SK-N-SH (cell line): ENCODE results near the gene CDS2. TPM values are rescaled to one million over a fixed set of nuclear protein-coding genes. Genes with fewer than 3 reads are reported as not detected.

Experiments used
- CTCF ChIA-PET: fragments of 300-600, 350-600 bp; formaldehyde crosslinking; extraction: SDS; loops from one replicate; lab custom pipeline; 2021; lab: Yijun Ruan, JAX
- POLR2A ChIA-PET: fragments of 350-600 bp; sonication (Branson Sonifier 250); formaldehyde crosslinking; extraction: SDS; loops from one replicate; lab custom pipeline; 2020; ENCODE audit warnings: antibody characterized with exemption, inconsistent platforms; lab: Yijun Ruan, JAX
- DNase-seq: peaks from one replicate; pipeline ENCODE4 v3.0.0; 2012
- H2AFZ ChIP-seq: fragments of 200-600 bp; sonication (generic); 2 replicates; pipeline ENCODE4 v1.8.1; 2016; ENCODE audit warnings: antibody characterized with exemption, mild to moderate bottlenecking, low read depth
- H3F3A ChIP-seq: fragments of 200-600 bp; sonication (generic); replicated peaks from 2 replicates; pipeline ENCODE3; 2016; ENCODE audit warnings: antibody characterized with exemption, mild to moderate bottlenecking; ENCODE audit not compliant: insufficient read depth
- H3K27ac ChIP-seq, 2 experiments: fragments of 200-500 bp in 1 of 2; fragments of 200-600 bp in 1 of 2; sonication (Bioruptor generic) in 1 of 2; sonication (generic), shearing (Covaris generic) in 1 of 2; 2 replicates each; pipeline versions ENCODE4 v1.5.1 to v1.6.1; 2014 to 2016; ENCODE audit warnings: low read depth in 2 of 2, inconsistent platforms in 1 of 2, low read length in 1 of 2, mild to moderate bottlenecking in 1 of 2, mixed read lengths in 1 of 2
- H3K27me3 ChIP-seq: fragments of 200-600 bp; sonication (generic), shearing (Covaris generic); 2 replicates; pipeline ENCODE4 v1.6.1; 2016; ENCODE audit warnings: mixed run types; ENCODE audit not compliant: insufficient read depth
- H3K36me3 ChIP-seq, 2 experiments: fragments of 200-500 bp in 1 of 2; fragments of 200-600 bp in 1 of 2; sonication (Bioruptor generic) in 1 of 2; sonication (generic) in 1 of 2; replicated peaks in 1 of 2; 2 replicates each; pipeline versions ENCODE3 to v1.5.1; 2014 to 2016; ENCODE audit warnings: low read length in 1 of 2, mild to moderate bottlenecking in 1 of 2; ENCODE audit not compliant: insufficient read depth in 2 of 2, control insufficient read depth in 1 of 2
- H3K4me1 ChIP-seq, 2 experiments: fragments of 200-500 bp in 1 of 2; fragments of 200-600 bp in 1 of 2; sonication (Bioruptor generic) in 1 of 2; sonication (generic), shearing (Covaris generic) in 1 of 2; 2 replicates each; pipeline versions ENCODE4 v1.5.1 to v1.6.1; 2014 to 2016; ENCODE audit warnings: low read depth in 1 of 2, low read length in 1 of 2, mixed run types in 1 of 2; ENCODE audit not compliant: insufficient read depth in 2 of 2, control insufficient read depth in 1 of 2
- H3K4me2 ChIP-seq: fragments of 200-600 bp; sonication (generic), shearing (Covaris generic); 2 replicates; pipeline ENCODE4 v1.6.1; 2017; ENCODE audit warnings: mixed run types
- H3K4me3 ChIP-seq, 2 experiments: fragments of 200-500 bp in 1 of 2; fragments of 200-600 bp in 1 of 2; sonication (Bioruptor generic) in 1 of 2; sonication (generic), shearing (Covaris generic) in 1 of 2; 2 replicates each; pipeline versions ENCODE4 v1.5.1 to v1.8.1; 2014 to 2016; ENCODE audit warnings: low read depth in 2 of 2, inconsistent platforms in 1 of 2, low read length in 1 of 2, mild to moderate bottlenecking in 1 of 2, mixed read lengths in 1 of 2, moderate library complexity in 1 of 2
- H3K79me2 ChIP-seq: fragments of 200-600 bp; sonication (generic); 2 replicates; pipeline ENCODE4 v1.8.1; 2017; ENCODE audit warnings: mild to moderate bottlenecking; ENCODE audit not compliant: insufficient read depth
- H3K9ac ChIP-seq: fragments of 200-600 bp; sonication (generic); 2 replicates; pipeline ENCODE4 v1.6.1; 2017; ENCODE audit warnings: mixed run types
- H3K9me2 ChIP-seq: fragments of 200-600 bp; sonication (generic); 2 replicates; pipeline ENCODE4 v1.6.1; 2017; ENCODE audit warnings: mixed run types
- H3K9me3 ChIP-seq: fragments of 200-600 bp; sonication (generic); 2 replicates; pipeline ENCODE4 v1.6.1; 2017; ENCODE audit warnings: mixed run types, mild to moderate bottlenecking, moderate library complexity
- H4K20me1 ChIP-seq: fragments of 200-600 bp; sonication (generic); 2 replicates; pipeline ENCODE4 v1.6.1; 2017; ENCODE audit warnings: mild to moderate bottlenecking, mixed run types; ENCODE audit not compliant: insufficient read depth
- CHD2 ChIP-seq: fragments of 150-350 bp; IDR thresholded peaks from 2 replicates; pipeline ENCODE4 v1.6.1; 2018; ENCODE audit warnings: low read length; ENCODE audit not compliant: partially characterized antibody
- FOSL2 ChIP-seq: IDR thresholded peaks from 2 replicates; pipeline ENCODE4 v1.4.0; 2012; ENCODE audit warnings: low read depth, mild to moderate bottlenecking, moderate library complexity, borderline replicate concordance
- FOXM1 ChIP-seq: IDR thresholded peaks from 2 replicates; pipeline ENCODE4 v1.4.0; 2012; ENCODE audit warnings: low read depth, mild to moderate bottlenecking
- MEF2A ChIP-seq: IDR thresholded peaks from 2 replicates; pipeline ENCODE4 v1.4.0; 2012; ENCODE audit warnings: low read depth, borderline replicate concordance
- POLR2AphosphoS5 ChIP-seq: IDR thresholded peaks from 2 replicates; pipeline ENCODE4 v1.6.1; 2012; ENCODE audit warnings: low read depth, low read length
- TEAD4 ChIP-seq: IDR thresholded peaks from 2 replicates; pipeline ENCODE4 v1.4.0; 2012; ENCODE audit warnings: mild to moderate bottlenecking, borderline replicate concordance; ENCODE audit not compliant: insufficient read depth
- YY1 ChIP-seq: IDR thresholded peaks from 2 replicates; pipeline ENCODE4 v1.4.0; 2012; ENCODE audit warnings: low read depth, mild to moderate bottlenecking
- whole genome bisulfite sequencing: methylation state at CpG from one replicate; pipeline ENCODE4 v1.1.6; 2017; ENCODE audit warnings: low lambda C conversion rate; 5-methylcytosine and 5-hydroxymethylcytosine counted together
- polyA plus RNA-seq, 3 experiments: library from polyadenylated mRNA; depleted of rRNA; stranded (reverse); fragments of >200 nt; gene quantifications; 2 replicates each; pipeline ENCODE4 v1.2.3, GENCODE V29; 2012
- TF ChIP-seq, protein P1 (sequence below): fragments of 150-350 bp; IDR thresholded peaks from 2 replicates; pipeline ENCODE4 v1.6.1; 2016; ENCODE audit warnings: mild to moderate bottlenecking, low read depth, low read length
- TF ChIP-seq, protein P2 (sequence below): IDR thresholded peaks from 2 replicates; pipeline ENCODE4 v1.4.0; 2012; ENCODE audit warnings: low read depth, borderline replicate concordance
- TF ChIP-seq, protein P3 (sequence below): IDR thresholded peaks from 2 replicates; pipeline ENCODE4 v1.4.0; 2012; ENCODE audit warnings: low read depth

The CDS2 gene
- polyA plus RNA-seq, 1 of the 3 experiments (the other 2 are of a cell fraction), result 13.9 TPM

DNA sequence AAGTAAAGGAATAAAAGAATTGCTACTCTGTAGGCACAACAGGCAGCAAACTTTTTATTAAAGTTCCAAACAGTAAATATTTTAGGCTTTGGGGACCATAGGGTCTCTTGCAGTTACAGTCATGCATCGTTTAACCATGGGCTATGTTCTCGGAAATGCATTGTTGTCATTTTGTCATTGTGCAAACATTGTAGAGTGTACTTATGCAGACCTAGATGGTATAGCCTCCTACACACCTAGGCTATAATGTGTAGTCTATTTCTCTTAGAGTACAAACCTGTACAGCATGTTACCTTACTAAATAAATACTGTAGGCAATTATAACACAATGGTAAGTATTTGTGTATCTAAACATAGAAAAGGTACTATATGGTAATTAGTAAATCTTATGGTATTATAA, 54.7 kb downstream of the CDS2 start:
- ChIA-PET CTCF (interaction anchor here (0.8 to 3.3 kb wide), 2 partner anchors 11 to 55 kb away, joined by 5 to 18 read pairs; partner anchors contain the start of gene CDS2), POLR2A (no interaction called here)
- no peaks in the 10 kb centered on the region for H3K27me3 ChIP-seq
- WGBS, result 82% methylated on average over 2 of the region's 2 CpGs
- H4K20me1 ChIP-seq, result no peaks in the 10 kb centered on the region
- no peak overlapping the region for H3K4me3 ChIP-seq
- H3K9me3 ChIP-seq, result no peaks in the 10 kb centered on the region
- H2AFZ ChIP-seq, result no peak overlapping the region
- TF ChIP-seq YY1 (no peak), CHD2 (no peak), FOXM1 (no peak), POLR2AphosphoS5 (no peak), TEAD4 (no peak), MEF2A (no peak)
- TF ChIP-seq, protein P1, sequence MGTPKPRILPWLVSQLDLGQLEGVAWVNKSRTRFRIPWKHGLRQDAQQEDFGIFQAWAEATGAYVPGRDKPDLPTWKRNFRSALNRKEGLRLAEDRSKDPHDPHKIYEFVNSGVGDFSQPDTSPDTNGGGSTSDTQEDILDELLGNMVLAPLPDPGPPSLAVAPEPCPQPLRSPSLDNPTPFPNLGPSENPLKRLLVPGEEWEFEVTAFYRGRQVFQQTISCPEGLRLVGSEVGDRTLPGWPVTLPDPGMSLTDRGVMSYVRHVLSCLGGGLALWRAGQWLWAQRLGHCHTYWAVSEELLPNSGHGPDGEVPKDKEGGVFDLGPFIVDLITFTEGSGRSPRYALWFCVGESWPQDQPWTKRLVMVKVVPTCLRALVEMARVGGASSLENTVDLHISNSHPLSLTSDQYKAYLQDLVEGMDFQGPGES, result no peak
- TF ChIP-seq, protein P2, sequence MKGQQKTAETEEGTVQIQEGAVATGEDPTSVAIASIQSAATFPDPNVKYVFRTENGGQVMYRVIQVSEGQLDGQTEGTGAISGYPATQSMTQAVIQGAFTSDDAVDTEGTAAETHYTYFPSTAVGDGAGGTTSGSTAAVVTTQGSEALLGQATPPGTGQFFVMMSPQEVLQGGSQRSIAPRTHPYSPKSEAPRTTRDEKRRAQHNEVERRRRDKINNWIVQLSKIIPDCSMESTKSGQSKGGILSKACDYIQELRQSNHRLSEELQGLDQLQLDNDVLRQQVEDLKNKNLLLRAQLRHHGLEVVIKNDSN, result no peak
- no peak overlapping the region for H3K4me2 ChIP-seq
- peaks cover 15 to 44% of the 10 kb centered on the region in 2 experiments for H3K36me3 ChIP-seq
- H3F3A ChIP-seq, result no peaks in the 10 kb centered on the region
- peaks cover 0 to 6% of the 10 kb centered on the region in 2 experiments; a peak in 1 of 4 replicates for H3K4me1 ChIP-seq
- H3K79me2 ChIP-seq, result no peaks in the 10 kb centered on the region
- H3K27ac ChIP-seq, result no peak overlapping the region
- no peak overlapping the region for H3K9ac ChIP-seq
- DNase-seq, result no peak
- no peaks in the 10 kb centered on the region for H3K9me2 ChIP-seq

DNA sequence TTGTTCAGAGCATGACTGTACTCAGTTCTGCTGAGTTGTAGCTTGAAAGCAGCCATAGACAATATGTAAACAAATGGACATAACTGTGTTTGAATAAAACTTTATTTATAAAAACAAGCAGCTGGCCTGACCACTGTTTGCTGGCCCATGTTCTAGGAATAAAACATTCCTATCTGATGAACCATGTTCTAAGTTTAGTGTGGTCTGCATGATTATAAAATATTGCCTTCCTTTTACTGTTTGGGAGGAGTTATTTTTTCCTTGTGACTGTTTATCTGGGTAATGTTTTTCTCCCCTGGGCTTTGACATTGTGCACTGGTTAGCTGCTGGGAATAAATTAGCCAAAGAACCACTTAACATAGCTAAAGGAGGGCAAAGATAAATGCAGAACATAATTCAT, 55.1 kb downstream of the CDS2 start:
- Histone ChIP-seq H2AFZ (no peak overlapping the region), H3K9me3 (no peaks in the 10 kb centered on the region), H4K20me1 (no peaks in the 10 kb centered on the region), H3K9me2 (no peaks in the 10 kb centered on the region), H3K9ac (no peak overlapping the region), H3K4me2 (no peak overlapping the region), H3K4me1 (peaks cover 0 to 6% of the 10 kb centered on the region in 2 experiments; a peak in 1 of 4 replicates), H3F3A (no peaks in the 10 kb centered on the region), H3K27ac (no peak overlapping the region), H3K79me2 (no peaks in the 10 kb centered on the region), H3K4me3 (no peak overlapping the region), H3K27me3 (no peaks in the 10 kb centered on the region), H3K36me3 (peaks cover 13 to 46% of the 10 kb centered on the region in 2 experiments)
- peak; percentile 64 for TF ChIP-seq MEF2A
- 0 out of 2 replicates have a peak, but pooled peaks have one; percentile 5 for TF ChIP-seq FOSL2
- TF ChIP-seq, protein P3, sequence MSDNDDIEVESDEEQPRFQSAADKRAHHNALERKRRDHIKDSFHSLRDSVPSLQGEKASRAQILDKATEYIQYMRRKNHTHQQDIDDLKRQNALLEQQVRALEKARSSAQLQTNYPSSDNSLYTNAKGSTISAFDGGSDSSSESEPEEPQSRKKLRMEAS, result no peak
- DNase-seq, result no peak
- POLR2A ChIA-PET, result interaction anchor here (1.4 kb wide), 1 partner anchor 11 kb away, joined by 3 read pairs; no protein-coding TSS in a partner anchor
- CTCF ChIA-PET, result interaction anchor here (3.3 kb wide), 1 partner anchor 10 kb away, joined by 18 read pairs; no protein-coding TSS in a partner anchor
